ENCODE measurements around the gene PCDHGB3.
"Not testable (repeated sequence)": the region's sequence is repeated elsewhere in the genome, so short reads cannot be mapped to it uniquely, and the experiment has no call there.

PCDHGB3 gene

DNA sequence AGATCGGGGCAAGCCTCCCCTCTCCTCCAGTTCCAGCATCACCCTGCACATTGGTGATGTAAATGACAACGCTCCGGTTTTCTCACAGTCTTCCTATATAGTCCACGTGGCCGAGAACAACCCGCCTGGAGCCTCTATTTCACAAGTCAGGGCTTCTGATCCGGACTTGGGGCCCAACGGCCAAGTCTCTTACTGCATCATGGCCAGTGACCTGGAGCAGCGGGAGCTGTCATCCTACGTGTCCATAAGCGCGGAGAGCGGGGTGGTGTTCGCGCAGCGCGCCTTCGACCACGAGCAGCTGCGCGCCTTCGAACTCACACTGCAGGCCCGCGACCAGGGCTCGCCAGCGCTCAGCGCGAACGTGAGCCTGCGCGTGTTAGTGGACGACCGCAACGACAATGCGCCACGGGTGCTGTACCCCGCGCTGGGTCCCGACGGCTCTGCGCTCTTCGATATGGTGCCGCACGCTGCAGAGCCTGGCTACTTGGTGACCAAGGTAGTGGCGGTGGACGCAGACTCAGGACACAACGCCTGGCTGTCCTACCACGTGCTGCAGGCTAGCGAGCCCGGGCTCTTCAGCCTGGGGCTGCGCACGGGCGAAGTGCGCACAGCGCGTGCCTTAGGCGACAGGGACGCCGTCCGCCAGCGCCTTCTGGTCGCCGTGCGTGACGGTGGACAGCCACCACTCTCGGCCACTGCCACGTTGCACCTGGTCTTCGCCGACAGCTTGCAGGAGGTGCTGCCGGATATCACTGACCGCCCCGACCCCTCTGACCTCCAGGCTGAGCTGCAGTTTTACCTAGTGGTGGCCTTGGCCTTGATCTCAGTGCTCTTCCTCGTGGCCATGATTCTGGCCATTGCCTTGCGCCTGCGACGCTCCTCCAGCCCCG, 19.4 kb downstream of the PCDHGB3 start:
- DNase-seq (ENCODE audit: low read depth in 2 of 3, low spot score in 1 of 3) = no peak

DNA sequence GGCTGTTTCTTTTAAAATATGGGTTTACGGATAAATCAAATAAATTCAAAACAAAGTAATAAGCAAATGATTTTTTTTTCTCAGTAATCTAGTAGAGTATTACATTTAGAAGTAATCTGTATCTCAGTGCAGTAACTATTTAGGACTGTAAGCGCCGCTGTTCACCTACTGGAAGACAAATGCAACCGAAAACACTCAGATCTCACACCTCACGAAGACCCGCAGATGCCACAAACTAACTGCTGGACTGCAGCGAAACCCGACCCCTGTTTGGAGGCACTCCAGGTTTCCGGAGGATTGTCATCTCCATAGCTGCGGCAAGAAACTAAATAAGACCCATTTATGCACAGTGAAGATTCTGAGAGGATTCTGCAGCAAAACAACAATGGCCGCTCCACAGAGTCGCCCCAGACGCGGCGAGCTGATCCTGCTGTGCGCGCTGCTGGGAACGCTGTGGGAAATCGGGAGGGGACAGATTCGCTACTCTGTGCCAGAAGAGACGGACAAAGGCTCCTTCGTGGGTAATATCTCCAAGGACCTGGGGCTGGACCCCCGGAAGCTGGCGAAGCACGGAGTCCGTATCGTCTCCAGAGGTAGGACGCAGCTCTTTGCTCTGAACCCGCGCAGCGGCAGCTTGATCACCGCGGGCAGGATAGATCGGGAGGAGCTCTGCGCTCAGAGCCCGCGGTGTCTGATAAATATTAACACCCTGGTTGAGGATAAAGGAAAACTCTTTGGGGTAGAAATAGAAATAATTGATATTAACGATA, 22.6 kb downstream of the PCDHGB3 start, which contains the start of gene PCDHGA8:
Gene PCDHGA8, plus strand, starts transcription at position 205 of the 770 bp plus-strand sequence. Its CDS starts 181 bp downstream, at position 386.
- DNase-seq (ENCODE audit: low read depth in 2 of 3, low spot score in 1 of 3) = no peak

DNA sequence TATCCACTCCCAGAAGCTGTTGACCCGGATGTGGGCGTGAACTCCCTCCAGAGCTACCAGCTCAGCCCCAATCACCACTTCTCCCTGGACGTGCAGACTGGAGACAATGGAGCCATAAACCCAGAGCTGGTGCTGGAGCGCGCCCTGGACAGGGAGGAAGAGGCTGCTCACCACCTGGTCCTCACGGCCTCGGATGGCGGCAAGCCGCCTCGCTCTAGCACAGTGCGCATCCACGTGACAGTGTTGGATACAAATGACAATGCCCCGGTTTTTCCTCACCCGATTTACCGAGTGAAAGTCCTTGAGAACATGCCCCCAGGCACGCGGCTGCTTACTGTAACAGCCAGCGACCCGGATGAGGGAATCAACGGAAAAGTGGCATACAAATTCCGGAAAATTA, 23.2 kb downstream of the PCDHGB3 start:
- no peak for DNase-seq (ENCODE audit: low read depth in 2 of 3, low spot score in 1 of 3)

DNA sequence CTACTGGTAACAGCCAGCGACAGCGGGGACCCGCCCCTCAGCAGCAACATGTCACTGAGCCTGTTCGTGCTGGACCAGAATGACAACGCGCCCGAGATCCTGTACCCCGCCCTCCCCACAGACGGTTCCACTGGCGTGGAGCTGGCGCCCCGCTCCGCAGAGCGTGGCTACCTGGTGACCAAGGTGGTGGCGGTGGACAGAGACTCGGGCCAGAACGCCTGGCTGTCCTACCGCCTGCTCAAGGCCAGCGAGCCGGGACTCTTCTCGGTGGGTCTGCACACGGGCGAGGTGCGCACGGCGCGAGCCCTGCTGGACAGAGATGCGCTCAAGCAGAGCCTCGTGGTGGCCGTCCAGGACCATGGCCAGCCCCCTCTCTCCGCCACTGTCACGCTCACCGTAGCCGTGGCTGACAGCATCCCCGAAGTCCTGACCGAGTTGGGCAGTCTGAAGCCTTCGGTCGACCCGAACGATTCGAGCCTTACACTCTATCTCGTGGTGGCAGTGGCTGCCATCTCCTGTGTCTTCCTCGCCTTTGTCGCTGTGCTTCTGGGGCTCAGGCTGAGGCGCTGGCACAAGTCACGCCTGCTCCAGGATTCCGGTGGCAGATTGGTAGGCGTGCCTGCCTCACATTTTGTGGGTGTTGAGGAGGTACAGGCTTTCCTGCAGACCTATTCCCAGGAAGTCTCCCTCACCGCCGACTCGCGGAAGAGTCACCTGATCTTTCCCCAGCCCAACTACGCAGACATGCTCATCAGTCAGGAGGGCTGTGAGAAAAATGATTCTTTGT, 24.6 kb downstream of the PCDHGB3 start:
- DNase-seq (ENCODE audit: low read depth in 2 of 3, low spot score in 1 of 3) = not testable (repeated sequence)

DNA sequence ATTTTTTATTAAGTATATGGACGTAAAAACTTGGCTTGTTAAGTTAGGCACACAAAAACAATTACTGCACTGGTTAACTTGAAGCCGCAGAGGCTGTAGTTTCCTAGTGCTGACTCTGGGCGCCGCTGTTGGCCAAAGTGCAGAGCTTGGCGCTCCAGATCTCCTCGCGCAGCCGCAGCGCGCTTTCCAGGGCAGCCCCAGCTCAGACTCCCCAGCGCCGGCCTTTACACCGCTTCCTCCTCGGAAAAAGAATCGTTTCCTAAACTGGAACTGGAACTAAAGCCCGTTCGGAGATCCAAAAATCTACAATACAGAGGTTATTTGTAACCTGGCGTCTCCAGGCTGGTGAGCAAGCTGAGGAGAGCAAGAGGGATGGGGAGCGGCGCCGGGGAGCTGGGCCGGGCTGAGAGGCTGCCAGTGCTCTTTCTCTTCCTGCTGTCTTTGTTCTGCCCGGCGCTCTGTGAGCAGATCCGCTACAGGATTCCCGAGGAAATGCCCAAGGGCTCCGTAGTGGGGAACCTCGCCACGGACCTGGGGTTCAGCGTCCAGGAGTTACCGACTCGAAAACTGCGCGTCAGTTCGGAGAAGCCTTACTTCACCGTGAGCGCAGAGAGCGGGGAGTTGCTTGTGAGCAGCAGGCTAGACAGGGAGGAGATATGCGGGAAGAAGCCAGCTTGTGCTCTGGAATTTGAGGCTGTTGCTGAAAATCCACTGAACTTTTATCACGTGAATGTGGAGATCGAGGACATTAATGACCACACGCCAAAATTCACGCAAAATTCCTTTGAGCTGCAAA, 27.9 kb downstream of the PCDHGB3 start, which contains the start of gene PCDHGB5:
Gene PCDHGB5, plus strand, starts transcription at position 192 of the 796 bp plus-strand sequence. Its CDS starts 181 bp downstream, at position 373.
- not testable (repeated sequence) for DNase-seq (ENCODE audit: low read depth in 2 of 3, low spot score in 1 of 3)

DNA sequence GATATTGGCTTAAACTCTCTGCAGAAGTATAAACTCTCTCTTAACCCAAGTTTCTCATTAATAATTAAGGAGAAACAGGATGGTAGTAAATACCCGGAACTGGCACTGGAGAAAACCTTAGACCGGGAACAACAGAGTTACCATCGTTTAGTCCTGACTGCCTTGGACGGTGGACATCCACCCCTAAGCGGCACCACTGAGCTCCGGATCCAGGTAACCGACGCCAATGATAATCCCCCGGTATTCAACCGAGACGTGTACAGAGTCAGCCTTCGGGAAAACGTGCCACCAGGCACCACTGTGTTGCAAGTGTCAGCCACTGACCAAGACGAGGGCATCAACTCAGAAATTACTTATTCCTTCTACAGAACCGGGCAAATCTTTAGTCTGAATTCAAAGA, 28.6 kb downstream of the PCDHGB3 start:
- no peak for DNase-seq (ENCODE audit: low read depth in 2 of 3, low spot score in 1 of 3)

DNA sequence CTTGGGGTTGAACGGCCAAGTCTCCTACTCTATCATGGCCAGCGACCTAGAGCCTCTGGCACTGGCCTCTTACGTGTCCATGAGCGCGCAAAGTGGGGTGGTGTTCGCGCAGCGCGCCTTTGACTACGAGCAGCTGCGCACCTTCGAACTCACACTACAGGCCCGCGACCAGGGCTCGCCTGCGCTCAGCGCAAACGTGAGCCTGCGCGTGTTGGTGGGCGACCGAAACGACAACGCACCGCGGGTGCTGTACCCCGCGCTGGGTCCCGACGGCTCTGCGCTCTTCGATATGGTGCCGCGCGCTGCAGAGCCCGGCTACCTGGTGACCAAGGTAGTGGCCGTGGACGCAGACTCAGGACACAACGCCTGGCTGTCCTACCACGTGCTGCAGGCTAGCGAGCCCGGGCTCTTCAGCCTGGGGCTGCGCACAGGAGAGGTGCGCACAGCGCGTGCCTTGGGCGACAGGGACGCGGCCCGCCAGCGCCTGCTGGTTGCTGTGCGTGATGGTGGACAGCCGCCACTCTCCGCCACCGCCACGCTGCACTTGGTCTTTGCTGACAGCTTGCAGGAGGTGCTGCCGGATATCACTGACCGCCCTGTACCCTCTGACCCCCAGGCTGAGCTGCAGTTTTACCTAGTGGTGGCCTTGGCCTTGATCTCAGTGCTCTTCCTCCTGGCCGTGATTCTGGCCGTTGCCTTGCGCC, 29.7 kb downstream of the PCDHGB3 start:
- DNase-seq (ENCODE audit: low read depth in 2 of 3, low spot score in 1 of 3) = no peak

DNA sequence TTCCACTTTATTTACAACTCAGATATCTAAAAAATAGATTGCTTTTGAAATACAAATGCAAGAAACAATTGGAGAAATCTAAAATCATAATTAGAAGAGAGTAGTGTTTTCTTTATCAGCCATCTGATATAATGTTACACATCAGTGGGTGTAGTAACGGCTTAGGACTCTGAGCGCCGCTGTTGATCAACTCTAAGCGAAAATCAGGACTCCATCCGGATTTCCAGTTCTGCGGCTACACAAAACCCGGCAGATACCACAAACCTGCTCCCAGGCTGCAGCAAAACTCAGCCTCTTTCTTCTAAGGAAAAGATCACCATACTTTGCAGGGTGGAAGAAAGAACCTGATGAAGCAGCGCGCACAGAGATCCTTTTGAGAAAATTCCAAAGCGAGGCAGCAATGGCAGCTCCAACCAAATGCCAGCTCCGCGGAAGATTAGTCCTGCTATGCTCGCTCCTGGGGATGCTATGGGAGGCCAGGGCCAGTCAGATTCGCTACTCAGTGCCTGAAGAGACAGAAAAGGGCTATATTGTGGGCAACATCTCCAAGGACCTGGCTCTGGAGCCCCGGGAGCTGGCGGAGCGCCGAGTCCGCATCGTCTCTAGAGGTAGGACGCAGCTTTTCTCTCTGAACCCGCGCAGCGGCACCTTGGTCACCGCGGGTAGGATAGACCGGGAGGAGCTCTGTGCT, 32.7 kb downstream of the PCDHGB3 start, which contains the start of gene PCDHGA9:
Gene PCDHGA9, plus strand, starts transcription at position 226 of the 691 bp plus-strand sequence. Its CDS starts 175 bp downstream, at position 401.
- no peak for DNase-seq (ENCODE audit: low read depth in 2 of 3, low spot score in 1 of 3)

DNA sequence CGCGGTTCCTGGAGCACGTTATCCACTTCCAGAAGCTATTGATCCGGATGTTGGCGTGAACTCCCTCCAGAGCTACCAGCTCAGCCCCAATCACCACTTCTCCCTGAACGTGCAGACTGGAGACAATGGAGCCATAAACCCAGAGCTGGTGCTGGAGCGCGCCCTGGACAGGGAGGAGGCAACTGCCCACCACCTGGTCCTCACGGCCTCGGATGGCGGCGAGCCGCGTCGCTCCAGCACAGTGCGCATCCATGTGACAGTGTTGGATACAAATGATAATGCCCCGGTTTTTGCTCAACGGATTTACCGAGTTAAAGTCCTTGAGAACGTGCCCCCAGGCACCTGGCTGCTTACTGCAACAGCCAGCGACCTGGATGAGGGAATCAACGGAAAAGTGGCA, 33.3 kb downstream of the PCDHGB3 start:
- DNase-seq (ENCODE audit: low read depth in 2 of 3, low spot score in 1 of 3) = no peak

DNA sequence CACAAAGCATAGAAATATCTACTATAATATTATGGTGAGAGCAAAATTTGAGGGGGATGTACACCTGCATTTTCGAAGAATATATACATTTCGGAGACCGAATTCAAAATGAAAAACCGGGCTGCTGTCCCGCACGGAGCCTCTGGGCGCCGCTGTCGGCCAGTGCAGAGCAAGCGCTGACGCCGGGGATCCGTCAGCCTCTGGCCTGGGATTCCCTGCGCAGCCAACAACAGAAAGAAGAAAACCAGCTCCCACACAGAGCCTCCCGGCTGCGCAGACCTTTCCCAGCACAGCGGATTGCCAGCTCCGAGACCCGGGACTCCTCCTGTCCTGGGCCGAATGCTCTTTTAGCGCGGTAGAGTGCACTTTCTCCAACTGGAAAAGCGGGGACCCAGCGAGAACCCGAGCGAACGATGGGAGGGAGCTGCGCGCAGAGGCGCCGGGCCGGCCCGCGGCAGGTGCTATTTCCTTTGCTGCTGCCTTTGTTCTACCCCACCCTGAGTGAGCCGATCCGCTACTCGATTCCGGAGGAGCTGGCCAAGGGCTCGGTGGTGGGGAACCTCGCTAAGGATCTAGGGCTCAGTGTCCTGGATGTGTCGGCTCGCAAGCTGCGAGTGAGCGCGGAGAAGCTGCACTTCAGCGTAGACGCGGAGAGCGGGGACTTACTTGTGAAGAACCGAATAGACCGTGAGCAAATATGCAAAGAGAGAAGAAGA, 37.9 kb downstream of the PCDHGB3 start, which contains the start of gene PCDHGB6:
Gene PCDHGB6, plus strand, starts transcription at position 232 of the 716 bp plus-strand sequence. Its CDS starts 182 bp downstream, at position 414.
- peak in 1 of 3 donors; percentile 25 for DNase-seq (ENCODE audit: low read depth in 2 of 3, low spot score in 1 of 3)

DNA sequence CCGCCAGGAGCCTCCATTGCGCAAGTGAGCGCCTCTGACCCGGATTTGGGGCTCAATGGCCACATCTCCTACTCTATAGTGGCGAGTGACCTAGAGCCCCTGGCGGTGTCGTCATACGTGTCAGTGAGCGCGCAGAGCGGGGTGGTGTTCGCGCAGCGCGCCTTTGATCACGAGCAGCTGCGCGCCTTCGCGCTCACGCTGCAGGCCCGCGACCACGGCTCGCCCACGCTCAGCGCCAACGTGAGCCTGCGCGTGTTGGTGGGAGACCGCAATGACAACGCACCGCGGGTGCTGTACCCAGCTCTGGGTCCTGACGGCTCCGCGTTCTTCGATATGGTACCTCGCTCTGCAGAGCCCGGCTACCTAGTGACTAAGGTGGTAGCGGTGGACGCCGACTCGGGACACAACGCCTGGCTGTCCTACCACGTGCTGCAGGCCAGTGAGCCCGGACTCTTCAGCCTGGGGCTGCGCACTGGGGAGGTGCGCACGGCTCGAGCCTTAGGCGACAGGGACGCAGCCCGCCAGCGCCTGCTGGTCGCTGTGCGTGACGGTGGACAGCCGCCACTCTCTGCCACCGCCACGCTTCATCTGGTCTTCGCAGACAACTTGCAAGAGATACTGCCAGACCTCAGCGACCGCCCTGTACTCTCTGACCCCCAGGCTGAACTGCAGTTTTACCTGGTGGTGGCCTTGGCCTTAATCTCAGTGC, 39.7 kb downstream of the PCDHGB3 start:
- no peak for DNase-seq (ENCODE audit: low read depth in 2 of 3, low spot score in 1 of 3)

DNA sequence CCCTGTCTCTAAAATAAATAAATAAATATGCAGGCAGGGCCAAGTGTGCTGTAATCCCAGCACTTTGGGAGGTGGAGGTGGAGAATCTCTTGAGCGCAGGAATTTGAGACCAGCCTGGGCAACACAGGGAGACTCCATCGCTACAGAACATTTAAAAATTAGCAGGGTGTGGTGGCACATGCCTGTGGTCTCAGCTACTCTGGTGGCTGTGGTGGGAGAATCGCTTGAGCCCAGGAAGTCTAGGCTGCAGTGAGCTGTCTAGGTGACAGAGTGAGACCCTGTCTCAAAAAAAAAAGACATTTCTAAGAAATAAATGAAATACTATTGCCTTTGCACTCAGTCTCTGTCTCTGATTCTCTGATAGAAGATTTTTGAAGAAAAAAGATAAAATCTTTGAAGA, 41.5 kb downstream of the PCDHGB3 start:
- DNase-seq (ENCODE audit: low read depth in 2 of 3, low spot score in 1 of 3) = no peak

DNA sequence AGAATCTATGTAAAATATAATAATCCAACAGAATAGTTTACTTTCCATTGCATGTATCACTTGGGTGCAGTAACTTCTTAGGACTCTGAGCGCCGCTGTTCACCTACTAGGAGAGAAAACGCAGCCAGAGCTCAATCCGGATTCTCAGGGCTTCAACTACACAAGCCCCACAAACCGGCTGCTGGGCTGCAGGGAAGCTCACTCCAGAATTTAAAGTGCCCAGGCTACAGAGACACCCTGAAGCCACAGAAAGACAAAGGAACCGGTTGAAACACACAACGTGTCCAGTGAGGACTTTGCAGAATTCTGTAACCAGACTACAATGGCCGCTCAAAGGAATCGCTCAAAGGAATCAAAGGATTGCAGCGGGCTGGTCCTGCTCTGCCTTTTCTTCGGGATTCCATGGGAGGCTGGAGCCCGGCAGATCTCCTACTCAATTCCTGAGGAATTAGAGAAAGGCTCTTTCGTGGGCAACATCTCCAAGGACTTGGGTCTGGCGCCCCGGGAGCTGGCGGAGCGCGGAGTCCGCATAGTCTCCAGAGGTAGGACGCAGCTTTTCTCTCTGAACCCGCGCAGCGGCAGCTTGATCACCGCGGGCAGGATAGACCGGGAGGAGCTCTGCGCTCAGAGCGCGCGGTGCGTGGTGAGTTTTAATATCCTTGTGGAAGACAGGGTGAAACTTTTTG, 43.0 kb downstream of the PCDHGB3 start, which contains the start of gene PCDHGA10:
Gene PCDHGA10, plus strand, starts transcription at position 134 of the 686 bp plus-strand sequence. Its CDS starts 189 bp downstream, at position 323.
- DNase-seq (ENCODE audit: low read depth in 2 of 3, low spot score in 1 of 3) = peak in 1 of 3 donors; percentile 33

DNA sequence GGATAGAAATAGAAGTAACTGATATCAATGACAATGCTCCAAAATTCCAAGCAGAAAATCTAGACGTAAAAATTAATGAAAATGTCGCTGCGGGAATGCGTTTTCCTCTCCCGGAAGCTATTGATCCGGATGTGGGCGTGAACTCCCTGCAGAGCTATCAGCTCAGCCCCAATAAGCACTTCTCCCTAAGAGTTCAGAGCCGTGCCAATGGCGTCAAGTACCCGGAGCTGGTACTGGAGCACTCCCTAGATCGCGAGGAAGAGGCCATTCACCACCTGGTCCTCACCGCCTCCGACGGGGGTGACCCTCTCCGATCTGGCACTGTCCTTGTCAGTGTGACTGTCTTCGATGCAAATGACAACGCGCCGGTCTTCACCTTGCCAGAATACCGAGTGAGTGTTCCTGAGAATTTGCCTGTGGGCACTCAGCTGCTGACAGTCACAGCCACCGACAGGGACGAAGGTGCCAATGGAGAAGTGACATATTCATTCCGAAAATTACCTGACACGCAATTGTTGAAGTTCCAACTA, 43.6 kb downstream of the PCDHGB3 start:
- no peak for DNase-seq (ENCODE audit: low read depth in 2 of 3, low spot score in 1 of 3)

DNA sequence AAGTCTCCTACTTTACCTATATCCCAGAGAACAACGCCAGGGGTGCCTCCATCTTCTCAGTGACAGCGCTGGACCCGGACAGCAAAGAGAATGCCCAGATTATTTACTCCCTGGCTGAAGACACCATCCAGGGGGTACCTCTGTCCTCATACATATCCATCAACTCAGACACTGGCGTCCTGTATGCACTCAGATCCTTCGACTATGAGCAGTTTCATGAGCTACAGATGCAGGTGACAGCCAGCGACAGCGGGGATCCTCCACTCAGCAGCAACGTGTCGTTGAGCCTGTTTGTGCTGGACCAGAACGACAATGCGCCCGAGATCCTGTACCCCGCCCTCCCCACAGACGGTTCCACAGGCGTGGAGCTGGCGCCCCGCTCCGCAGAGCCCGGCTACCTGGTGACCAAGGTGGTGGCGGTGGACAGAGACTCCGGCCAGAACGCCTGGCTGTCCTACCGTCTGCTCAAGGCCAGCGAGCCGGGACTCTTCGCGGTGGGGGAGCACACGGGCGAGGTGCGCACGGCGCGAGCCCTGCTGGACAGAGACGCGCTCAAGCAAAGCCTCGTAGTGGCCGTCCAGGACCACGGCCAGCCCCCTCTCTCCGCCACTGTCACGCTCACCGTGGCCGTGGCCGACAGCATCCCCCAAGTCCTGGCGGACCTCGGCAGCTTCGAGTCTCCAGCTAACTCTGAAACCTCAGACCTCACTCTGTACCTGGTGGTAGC, 44.7 kb downstream of the PCDHGB3 start:
- not testable (repeated sequence) for DNase-seq (ENCODE audit: low read depth in 2 of 3, low spot score in 1 of 3)

DNA sequence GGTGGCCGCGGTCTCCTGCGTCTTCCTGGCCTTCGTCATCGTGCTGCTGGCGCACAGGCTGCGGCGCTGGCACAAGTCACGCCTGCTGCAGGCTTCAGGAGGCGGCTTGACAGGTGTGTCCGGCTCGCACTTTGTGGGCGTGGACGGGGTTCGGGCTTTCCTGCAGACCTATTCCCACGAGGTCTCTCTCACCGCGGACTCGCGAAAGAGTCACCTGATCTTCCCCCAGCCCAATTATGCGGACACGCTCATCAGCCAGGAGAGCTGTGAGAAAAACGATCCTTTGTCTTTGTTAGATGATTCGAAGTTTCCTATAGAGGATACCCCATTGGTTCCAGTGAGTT, 45.2 kb downstream of the PCDHGB3 start:
- not testable (repeated sequence) for DNase-seq (ENCODE audit: low read depth in 2 of 3, low spot score in 1 of 3)

Measured in stimulated activated CD4-positive, alpha-beta T cell treated with anti-CD3 and anti-CD28 coated beads, Interleukin-12 subunit alpha, Interleukin-12 subunit beta, amount 100 ng/mL, for 48 hours (primary cell).